ENCODE data around the gene CAPN12.

- TF ChIP-seq CTCF (IDR thresholded peaks at IDR 0.05 in 4 of 5, conservative IDR thresholded peaks at IDR 0.05 in 1 of 5) (no peak), POLR2A (IDR thresholded peaks at IDR 0.05) (no peak)
Measured at GRCh38 chr19:38778733-38779132, 34.5 kb upstream of the CAPN12 start.
